Islet of Langerhans (tissue), 1 donor: ENCODE data around the gene NUCKS1.
"Not testable (repeated sequence)": the region's sequence is repeated elsewhere in the genome, so short reads cannot be mapped to it uniquely, and the experiment has no call there.

Experiments used
- FAIRE-seq: peaks from one replicate; lab custom pipeline; 2011; peaks lifted over from hg19 to GRCh38; lab: Jason Lieb, UNC

The NUCKS1 gene

DNA sequence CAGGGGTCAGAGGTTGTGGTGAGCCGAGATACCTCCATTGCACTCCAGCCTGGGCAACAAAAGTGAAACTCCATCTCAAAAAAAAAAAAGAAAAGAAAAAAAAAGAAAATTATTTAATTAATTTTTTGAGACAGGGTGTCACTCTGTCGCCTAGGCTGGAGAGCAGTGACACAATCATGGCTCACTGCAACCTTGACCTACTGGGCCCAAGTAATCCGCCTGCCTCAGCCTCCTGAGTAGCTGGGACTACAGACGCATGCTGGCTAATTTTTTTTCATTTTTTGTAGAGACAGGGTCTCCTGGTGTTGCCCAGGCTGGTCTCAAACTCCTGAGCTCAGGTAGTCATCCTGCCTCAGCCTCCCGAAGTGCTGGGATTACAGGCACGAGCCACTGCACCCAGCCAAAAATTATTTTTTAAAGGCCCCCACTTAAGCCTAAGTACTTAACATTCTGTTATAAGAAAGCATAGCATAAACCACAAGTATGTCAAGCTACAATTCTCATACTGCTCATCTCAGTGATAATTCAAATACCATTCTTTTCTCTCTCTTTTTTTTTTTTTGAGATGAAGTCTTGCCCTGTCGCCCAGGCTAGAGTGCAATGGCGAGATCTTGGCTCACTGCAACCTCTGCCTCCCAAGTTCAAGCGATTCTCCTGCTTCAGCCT lies 19.9 kb downstream of the NUCKS1 start:
- no peak for FAIRE-seq

GRCh38 chr1:205726619-205727125 lies 23.3 kb downstream of the NUCKS1 start:
- FAIRE-seq = no peak

DNA sequence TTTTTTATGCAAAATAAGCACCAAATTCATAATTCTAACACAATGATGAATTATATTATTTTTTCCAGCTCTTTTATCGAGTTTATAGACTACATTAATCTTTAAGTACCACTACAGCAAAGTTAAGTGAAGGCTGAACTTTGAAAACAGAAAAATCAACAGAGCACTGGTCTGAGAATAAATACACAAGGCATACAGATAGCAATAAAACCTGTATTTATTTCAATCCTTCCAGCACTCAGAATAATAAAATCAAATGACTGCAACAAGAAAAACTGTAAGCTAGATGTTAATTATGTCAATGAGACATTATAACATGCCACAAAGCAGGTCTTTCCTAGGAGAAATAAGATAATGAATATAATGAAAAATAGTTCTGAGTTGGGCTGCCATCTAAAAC lies 24.5 kb downstream of the NUCKS1 start:
- no peak for FAIRE-seq

DNA sequence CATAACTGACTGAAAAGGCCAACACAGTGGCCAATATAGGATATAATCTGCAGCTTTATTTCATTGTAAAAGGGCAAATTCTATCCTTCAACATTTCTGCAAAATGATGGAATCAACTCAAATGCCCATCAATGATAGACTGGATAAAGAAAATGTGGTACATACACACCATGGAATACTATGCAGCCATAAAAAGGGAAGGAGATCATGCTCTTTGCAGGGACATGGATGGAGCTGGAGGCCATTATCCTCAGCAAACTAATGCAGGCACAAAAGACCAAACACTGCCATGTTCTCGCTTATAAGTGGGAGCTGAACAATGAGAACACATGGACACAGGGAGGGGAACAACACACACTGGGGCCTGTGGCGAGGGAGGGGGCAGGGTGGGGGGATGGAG lies 29.2 kb downstream of the NUCKS1 start:
- not testable (repeated sequence) for FAIRE-seq

GRCh38 chr1:205719762-205720161 lies 30.2 kb downstream of the NUCKS1 start:
- no peak for FAIRE-seq

- FAIRE-seq = no peak
Observed at GRCh38 chr1:205719015-205719414, 31.0 kb downstream of the NUCKS1 start.

DNA sequence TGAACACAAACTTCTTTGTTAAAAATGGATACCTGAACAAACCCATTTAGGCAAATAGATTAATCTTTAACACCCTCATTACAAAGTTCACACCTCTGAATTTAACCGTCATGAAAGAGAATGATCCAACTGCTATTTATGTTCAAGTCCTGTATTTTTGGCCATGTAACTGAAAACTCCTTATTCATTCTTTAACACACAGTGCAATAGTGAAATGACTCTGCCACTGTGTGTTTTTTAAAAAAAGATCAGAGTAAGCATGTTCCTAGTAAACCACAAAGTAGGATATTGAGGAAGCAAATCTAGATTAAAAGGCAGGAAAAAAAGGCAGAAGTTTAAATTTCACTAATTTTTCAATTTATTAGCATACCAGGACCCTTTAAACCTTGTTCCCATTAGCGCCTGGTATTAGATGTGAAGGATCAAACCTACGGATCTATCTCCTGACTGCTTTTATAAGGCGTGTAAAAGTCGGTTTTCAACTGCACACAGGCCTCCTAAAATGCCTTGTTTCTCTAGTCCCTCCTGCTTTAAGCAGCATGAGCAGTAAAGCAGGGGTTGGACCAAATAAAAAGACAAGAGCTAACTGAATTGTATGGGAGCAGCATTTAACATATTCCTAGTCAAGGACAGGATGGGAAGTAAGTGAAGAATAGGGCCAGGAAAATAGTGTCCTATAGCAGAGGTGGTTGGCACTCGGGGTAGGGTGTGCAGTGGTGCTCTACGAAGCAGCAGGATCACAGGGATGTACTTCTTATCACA lies 33.4 kb downstream of the NUCKS1 start:
- no peak for FAIRE-seq

GRCh38 chr1:205715628-205716027 lies 34.4 kb downstream of the NUCKS1 start:
- FAIRE-seq = no peak

DNA sequence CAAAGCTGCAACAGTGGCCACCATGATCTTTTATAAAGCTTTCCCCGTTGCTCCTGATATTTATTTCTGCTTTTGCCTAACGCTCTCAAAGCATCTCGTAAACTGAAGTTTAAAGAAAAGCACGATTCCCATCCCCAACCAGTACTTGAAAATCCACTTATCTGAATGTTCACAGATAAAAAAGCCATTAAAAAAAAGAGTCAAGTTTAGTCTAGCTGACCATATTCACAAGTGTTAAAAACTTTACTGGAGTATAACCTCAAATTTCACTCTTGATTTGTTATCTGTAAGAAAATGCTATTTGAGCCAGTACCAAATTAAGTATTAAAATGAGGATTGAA lies 35.1 kb downstream of the NUCKS1 start:
- no peak for FAIRE-seq

DNA sequence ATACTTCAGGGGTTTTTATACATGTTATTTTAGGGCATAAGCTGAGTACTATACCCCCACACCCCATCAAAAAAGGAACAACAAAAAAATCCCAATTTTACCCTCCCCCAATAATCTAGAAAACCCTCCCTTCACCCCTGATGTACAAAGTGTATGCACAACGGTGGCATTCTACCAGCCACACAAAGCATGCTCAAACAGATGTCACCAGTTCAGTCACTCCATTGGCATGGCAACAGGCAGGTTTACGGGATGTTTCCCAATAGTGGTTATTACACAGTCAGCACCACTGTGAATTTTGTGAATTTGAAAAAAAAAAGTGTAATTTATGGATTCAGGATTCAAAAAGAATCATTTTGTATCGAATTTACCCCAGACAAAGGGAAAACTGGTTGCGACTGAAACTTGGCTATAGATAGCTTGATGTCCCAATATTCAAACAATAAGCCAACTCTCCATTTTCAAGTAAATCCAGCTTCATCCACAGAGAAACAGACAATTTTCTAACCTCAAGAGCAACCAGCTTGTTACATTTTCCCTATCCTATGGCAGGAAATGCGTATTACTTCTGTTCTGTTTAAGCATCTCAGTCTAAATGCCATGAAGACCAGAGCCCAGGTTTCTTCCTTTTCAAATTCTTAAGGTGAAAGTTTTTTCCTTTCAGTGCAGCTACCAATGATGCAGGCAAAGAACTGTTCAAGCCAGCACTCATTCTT lies 35.6 kb downstream of the NUCKS1 start:
- FAIRE-seq = no peak

GRCh38 chr1:205711105-205712048 lies 38.6 kb downstream of the NUCKS1 start:
- peak; percentile 33 for FAIRE-seq

DNA sequence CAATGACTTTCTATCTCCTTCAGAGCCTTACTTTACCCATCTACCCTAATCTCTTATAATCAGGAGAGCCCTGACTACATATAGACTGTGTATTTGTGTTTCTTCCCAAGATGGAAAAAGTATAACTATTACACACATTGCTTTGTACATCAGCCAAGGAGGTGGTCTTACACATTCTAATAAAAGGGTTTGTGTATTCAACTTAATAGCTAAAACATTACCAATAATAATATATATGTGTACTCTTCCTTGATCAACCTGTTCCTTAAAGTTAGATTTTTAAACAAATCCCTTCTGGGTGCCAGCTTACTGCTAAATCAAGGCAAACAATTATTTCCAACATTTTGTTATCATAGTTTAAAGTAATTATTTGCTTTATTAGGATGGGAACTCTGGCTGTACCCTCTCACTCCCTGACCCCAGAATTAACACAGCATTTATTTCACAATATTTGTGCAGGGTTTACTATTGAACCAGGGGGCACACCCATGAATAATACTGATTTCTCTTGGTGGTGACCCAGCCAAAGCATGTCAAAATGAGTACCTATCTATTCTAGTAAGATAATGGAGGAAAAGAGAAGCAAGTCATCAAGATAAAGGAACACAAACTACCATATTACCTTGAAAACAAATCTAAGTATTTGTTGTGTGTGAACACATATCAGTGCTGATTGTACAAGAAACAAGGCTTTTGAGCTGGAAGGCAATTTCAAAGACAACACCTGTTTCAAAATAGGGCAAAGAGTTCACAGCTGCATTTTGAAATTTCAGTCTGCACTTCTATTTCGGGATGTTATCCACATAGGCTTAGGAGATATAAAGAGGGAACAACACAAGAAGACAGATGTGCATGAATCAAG lies 39.5 kb downstream of the NUCKS1 start:
- no peak for FAIRE-seq

DNA sequence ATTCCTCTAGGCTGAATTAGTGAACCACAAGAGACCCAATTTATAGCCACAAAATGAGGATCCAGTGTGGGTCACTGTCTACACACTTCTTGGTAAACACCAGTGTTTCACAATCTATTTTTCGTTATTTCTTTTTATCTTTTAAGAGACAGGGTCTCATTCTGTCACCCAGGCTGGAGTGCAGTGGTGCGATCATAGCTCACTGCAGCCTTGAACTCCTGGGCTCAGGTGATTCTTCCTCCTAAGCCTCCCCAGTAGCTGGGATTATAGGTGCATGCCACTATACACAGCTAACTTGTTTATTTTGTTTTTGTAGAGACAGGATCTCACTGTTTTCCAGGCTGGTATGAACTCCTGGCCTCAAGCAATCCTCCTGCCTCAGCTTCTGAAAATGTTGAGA lies 40.3 kb downstream of the NUCKS1 start:
- no peak for FAIRE-seq

DNA sequence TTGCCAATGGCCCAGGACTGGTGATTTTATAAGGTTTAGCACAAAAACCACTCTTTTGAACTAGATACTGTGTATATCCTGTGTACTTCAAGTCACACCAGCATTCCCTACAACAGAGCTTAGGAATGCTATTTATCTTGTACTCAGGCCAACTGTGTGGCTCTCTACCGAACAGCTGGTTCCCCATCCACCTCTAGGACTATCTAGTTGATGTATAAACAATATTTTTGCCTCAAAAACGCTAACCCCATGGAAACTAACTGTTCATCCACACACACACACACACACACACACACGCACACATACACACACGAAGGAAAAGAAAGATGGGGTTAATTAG lies 41.0 kb downstream of the NUCKS1 start:
- no peak for FAIRE-seq

DNA sequence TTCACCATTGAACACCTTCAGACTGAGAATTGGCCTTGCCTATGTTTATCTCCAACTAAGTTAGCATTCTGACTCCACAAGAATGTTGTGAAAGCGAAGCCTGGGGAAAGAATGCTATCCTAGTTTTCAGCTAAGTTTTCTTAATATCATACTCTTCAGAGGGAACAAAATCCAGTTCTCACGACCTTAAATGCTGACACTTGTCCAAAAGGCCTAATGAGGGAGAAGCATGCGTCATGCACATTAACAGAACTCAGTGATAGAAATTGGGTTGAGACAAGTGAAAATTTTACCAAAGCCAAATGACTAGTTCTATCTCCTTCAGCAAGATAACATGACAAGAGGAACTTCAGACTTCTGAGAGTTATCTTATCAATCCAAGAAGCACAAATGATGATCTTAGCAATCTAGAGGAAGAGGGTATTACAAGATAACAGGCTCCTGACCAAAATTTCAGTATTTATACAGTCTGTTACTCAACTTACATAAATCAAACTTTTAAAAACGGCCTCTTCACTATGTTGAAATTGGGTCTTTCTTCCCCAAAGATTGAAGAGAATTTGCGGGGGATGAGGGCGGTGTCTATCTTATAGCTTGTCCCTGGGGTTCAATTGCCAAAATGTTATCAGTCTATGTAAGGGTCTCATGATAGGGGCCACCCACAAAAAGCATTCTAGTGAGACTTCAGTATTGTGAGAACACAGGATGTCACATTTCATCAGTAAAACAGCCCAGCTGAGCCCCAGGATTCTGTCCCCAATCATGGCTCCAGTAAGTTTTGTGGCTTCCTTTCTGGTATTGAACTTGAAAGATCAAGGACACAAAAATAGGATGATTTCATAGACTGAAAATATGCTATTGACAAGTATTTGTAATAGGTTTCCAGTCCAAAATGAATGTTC lies 43.1 kb downstream of the NUCKS1 start:
- FAIRE-seq = no peak

- FAIRE-seq = no peak
Observed at GRCh38 chr1:205704903-205705302, 45.1 kb downstream of the NUCKS1 start.

DNA sequence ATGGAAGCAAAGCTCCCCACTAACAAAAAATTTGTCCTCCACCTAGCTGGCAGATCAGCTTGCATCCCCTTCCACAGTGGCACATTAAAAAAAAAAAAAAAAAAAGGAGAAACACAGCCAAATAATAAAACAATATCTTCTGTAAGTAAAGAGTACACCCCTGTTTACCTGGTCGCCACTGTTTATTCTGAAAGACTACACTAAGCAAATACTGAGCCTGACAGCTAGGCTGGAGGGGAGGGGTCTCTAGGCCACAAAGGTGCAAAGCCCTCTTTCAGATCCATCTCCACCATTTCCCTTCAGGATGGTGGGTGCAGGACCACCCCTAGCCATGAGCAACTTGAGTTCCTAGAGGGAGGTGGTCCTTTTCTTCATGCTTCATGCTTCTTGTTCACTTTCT lies 46.9 kb downstream of the NUCKS1 start:
- FAIRE-seq = no peak

DNA sequence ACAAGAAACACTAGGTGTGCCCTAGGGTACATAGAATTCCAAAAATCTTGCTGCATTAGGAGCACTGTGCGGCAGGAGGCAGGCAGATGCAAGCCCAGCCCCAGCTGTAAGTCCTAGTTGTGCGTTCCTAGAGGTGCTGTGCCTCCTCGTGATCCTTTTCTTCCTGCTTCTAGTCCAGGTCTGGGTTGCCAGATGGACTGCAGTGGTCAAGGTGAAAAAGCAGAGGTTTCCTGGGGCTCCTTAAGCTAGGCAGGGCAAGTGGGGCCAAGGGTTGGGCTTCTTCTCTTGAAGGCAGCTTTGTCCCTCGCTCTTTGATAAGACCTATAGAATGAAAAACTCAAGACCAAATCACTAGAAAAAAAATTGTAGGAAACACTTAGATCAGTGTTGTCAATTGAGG lies 48.1 kb downstream of the NUCKS1 start:
- FAIRE-seq = no peak

GRCh38 chr1:205701420-205701819 lies 48.6 kb downstream of the NUCKS1 start:
- FAIRE-seq = no peak

DNA sequence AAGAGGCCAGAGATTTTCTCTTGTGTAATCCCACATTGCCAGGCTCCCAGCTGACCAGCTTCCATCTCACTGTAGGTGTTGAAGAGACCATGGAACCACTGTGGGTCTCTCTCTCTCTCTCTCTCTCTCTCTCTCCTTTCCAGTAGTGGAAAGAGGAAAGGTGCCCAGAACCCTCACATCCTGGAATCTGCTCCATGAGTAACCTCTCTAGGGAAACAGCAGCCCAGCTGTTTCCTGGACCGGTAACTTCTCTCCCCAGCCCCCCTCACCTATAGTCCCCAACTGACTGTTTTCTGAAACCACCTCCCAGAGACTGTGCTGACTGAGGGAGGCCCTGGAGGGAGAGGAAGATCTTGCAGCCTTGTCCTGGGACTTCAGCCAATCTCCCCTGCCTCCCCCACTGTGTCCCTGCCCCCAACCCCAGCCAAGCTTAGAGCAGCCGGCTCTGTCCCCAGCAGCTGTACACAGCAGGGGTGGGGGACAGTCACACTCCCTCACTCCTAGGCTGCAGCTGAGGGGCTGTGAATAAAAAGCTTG lies 49.0 kb downstream of the NUCKS1 start:
- FAIRE-seq = no peak
